PC-3 (cell line): ENCODE data around the gene SPINK7. TPM values are rescaled to one million over a fixed set of nuclear protein-coding genes. Genes with fewer than 3 reads are reported as not detected.
A peak's percentile ranks its signal among the peaks of the same experiment; 100 is the strongest.

ENCODE experiments used
- ATAC-seq: fragments of 200-7000 bp; cut with Tn5 transposase; 2 replicates; pipeline ENCODE4 v1.9.1; 2020; ENCODE audit warnings: mild to moderate bottlenecking, moderate library complexity
- BruUV-seq: library from RNA; stranded (reverse); fragments of 400-500 nt; replicated peaks from 2 replicates; lab custom pipeline; 2021; lab: Mats Ljungman, UMichigan
- CTCF ChIA-PET: fragments of 300-600 bp; sonication (Branson Sonifier 250); formaldehyde crosslinking; loops from one replicate; lab custom pipeline; 2022; ENCODE audit warnings: antibody characterized with exemption; lab: Charles Lee
- POLR2A ChIA-PET: fragments of 300-600 bp; sonication (Branson Sonifier 250); formaldehyde crosslinking; loops from one replicate; lab custom pipeline; 2022; ENCODE audit warnings: antibody characterized with exemption; ENCODE audit not compliant: unreplicated experiment; lab: Charles Lee
- DNase-seq: peaks from one replicate; pipeline ENCODE4 v3.0.0-alpha.2; 2015
- H2AFZ ChIP-seq: fragments of 300-600 bp; sonication (generic); 2 replicates; pipeline ENCODE4 v1.6.0; 2016; ENCODE audit warnings: antibody characterized with exemption, low read length
- H3F3A ChIP-seq: fragments of 300-600 bp; sonication (generic); one replicate; pipeline ENCODE4 v1.6.0; 2017; ENCODE audit warnings: antibody characterized with exemption, low read length, control low read depth, mild to moderate bottlenecking; ENCODE audit not compliant: unreplicated experiment
- H3K27ac ChIP-seq: fragments of 300-600 bp; sonication (generic); 2 replicates; pipeline ENCODE4 v1.5.1; 2016; ENCODE audit warnings: mild to moderate bottlenecking, low read length
- H3K27me3 ChIP-seq: fragments of 300-600 bp; sonication (generic); 2 replicates; pipeline ENCODE4 v1.6.1; 2016; ENCODE audit warnings: low read length, mixed read lengths
- H3K36me3 ChIP-seq: fragments of 300-600 bp; sonication (generic); 2 replicates; pipeline ENCODE4 v1.6.1; 2016; ENCODE audit warnings: low read depth, mixed run types, low read length, mixed read lengths
- H3K4me1 ChIP-seq: fragments of 300-600 bp; sonication (generic); 2 replicates; pipeline ENCODE4 v1.5.1; 2016; ENCODE audit warnings: low read length; ENCODE audit not compliant: insufficient read depth
- H3K4me2 ChIP-seq: fragments of 300-600 bp; sonication (generic); 2 replicates; pipeline ENCODE4 v1.6.0; 2016; ENCODE audit warnings: low read length
- H3K4me3 ChIP-seq: fragments of 300-600 bp; sonication (generic); 2 replicates; pipeline ENCODE4 v1.5.1; 2016; ENCODE audit warnings: mild to moderate bottlenecking, low read length, mixed read lengths
- H3K79me2 ChIP-seq: fragments of 300-600 bp; sonication (generic); 2 replicates; pipeline ENCODE4 v1.6.1; 2017; ENCODE audit warnings: low read length, mixed read lengths
- H3K9ac ChIP-seq: fragments of 300-600 bp; sonication (generic); 2 replicates; pipeline ENCODE4 v1.6.0; 2016; ENCODE audit warnings: mild to moderate bottlenecking, low read length
- H3K9me2 ChIP-seq: fragments of 300-600 bp; sonication (generic); replicated peaks from 2 replicates; pipeline ENCODE4 v1.6.1; 2016; ENCODE audit warnings: mixed run types, low read length, mixed read lengths
- H3K9me3 ChIP-seq: fragments of 300-600 bp; sonication (generic); 2 replicates; pipeline ENCODE4 v1.6.1; 2016; ENCODE audit warnings: low read length, mixed read lengths
- H4K20me1 ChIP-seq: fragments of 300-600 bp; sonication (generic); 2 replicates; pipeline ENCODE4 v1.6.1; 2016; ENCODE audit warnings: low read length, mixed read lengths
- EZH2 ChIP-seq: fragments of 300-600 bp; sonication (generic); IDR thresholded peaks from one replicate; pipeline ENCODE4 v1.6.1; 2017; ENCODE audit warnings: antibody characterized with exemption, mild to moderate bottlenecking, low read length; ENCODE audit not compliant: unreplicated experiment
- EZH2phosphoT487 ChIP-seq: fragments of 300-600 bp; sonication (generic); IDR thresholded peaks from 2 replicates; pipeline ENCODE4 v1.6.1; 2018; ENCODE audit warnings: mild to moderate bottlenecking, antibody characterized with exemption, low read length, borderline replicate concordance
- intact Hi-C: fragments of 100-400 bp; cut with micrococcal nuclease; formaldehyde crosslinking; loops from 2 replicates; pipeline ENCODE4 v1.9.0; 2023
- total RNA-seq: library from RNA; depleted of rRNA; stranded (reverse); fragments of >200 nt; gene quantifications from 2 replicates; pipeline ENCODE4 v1.2.3, GENCODE V29; 2014
- TF ChIP-seq, protein P1 (sequence below): fragments of 300-600 bp; sonication (generic); conservative IDR thresholded peaks from 2 replicates; pipeline ENCODE4 v1.5.1; 2017; ENCODE audit warnings: antibody characterized with exemption, low read depth, mild to moderate bottlenecking, low read length

The SPINK7 gene
- total RNA-seq, 1 experiment from 2014 or later: 0.15 TPM

DNA sequence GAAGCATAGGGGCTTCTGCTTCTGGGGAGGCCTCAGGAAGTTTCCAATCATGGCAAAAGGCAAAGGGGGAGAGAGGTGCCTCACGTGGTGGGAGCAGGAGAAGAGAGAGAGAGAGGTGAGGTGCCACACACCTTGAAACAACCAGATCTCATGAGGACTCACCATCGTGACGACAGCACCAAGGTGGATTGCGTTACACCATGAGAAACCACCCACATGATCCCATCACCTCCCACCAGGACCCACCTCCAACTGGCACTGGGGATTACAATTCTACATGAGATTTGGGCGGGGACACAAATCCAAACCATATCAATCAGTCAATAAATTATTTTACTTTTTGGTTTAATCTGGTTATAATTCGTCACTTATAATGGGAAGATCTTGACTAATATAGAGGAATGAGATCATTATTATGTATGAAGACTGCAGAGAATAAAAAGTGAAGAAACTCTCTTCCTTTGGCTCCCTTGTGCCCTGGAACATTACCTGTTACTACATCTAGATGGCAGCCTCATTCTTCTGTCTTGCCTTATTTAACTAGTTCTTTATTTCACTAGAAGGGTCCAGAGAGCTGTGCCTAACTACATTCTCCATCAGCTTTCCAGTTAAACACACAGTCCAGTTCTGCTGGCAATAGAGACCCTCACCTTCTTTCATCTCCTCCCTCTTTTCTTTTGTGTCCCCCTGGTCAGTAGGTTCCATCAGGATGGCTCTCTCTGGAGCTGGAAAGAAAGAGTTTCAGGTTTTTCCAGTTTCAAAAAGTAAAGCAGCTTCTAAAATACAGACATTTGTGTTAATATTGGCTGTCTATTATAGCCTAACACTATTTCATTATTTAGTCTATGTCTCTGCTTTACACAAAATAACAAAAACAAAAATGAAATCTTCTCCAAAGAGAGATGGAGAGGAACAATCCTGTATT, 21.7 kb upstream of the SPINK7 start:
- H3K36me3 ChIP-seq: no peaks in the 10 kb centered on the region
- POLR2A ChIA-PET: interaction anchor here (0.5 to 0.7 kb wide), 3 partner anchors 41 to 149 kb away, joined by 4 to 6 read pairs (median 4); no protein-coding TSS in a partner anchor

DNA sequence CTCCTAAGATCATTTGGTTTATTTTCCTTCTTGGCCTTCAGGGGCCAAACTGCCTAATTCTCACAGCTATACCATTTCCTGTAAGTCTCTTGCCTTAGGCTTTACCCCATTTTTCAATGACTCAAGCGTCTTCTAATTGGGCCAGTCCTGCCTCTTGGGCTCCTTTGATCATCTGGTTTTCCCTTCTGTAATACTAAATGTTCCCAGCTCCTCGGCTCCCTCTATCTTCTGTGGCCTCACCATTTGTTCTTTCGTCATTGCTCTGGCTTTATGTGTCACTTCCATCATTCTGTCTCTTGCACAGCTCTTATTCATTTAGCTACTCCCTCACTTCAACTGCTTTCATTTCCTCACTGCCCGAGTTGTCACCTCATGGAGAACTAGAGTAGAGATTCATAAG, 14.5 kb upstream of the SPINK7 start:
- BruUV-seq: no TSS peak
- Histone ChIP-seq H3K27ac (no peak overlapping the region), H3K79me2 (no peaks in the 10 kb centered on the region), H3K9me3 (no peaks in the 10 kb centered on the region), H3F3A (no peaks in the 10 kb centered on the region), H4K20me1 (no peaks in the 10 kb centered on the region), H3K9me2 (no peaks in the 10 kb centered on the region), H3K4me3 (no peak overlapping the region), H3K27me3 (no peaks in the 10 kb centered on the region), H3K9ac (no peak overlapping the region), H2AFZ (no peak overlapping the region), H3K4me2 (no peak overlapping the region), H3K36me3 (no peaks in the 10 kb centered on the region), H3K4me1 (no peaks in the 10 kb centered on the region)
- DNase-seq: peak; percentile 22
- no peak for TF ChIP-seq EZH2phosphoT487
- no peak for TF ChIP-seq EZH2
- TF ChIP-seq, protein P1, sequence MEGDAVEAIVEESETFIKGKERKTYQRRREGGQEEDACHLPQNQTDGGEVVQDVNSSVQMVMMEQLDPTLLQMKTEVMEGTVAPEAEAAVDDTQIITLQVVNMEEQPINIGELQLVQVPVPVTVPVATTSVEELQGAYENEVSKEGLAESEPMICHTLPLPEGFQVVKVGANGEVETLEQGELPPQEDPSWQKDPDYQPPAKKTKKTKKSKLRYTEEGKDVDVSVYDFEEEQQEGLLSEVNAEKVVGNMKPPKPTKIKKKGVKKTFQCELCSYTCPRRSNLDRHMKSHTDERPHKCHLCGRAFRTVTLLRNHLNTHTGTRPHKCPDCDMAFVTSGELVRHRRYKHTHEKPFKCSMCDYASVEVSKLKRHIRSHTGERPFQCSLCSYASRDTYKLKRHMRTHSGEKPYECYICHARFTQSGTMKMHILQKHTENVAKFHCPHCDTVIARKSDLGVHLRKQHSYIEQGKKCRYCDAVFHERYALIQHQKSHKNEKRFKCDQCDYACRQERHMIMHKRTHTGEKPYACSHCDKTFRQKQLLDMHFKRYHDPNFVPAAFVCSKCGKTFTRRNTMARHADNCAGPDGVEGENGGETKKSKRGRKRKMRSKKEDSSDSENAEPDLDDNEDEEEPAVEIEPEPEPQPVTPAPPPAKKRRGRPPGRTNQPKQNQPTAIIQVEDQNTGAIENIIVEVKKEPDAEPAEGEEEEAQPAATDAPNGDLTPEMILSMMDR: 0 out of 2 replicates have a peak, but pooled peaks have one; percentile 26
- intact Hi-C loops: no loop called here
- POLR2A ChIA-PET: no interaction called here
- CTCF ChIA-PET: interaction anchor here (0.5 kb wide), 1 partner anchor 78 kb away, joined by 3 read pairs; no protein-coding TSS in a partner anchor
- no peak for ATAC-seq

More for the DNA sequence above, 21.7 kb upstream of the SPINK7 start:
- Histone ChIP-seq H3K27me3 (no peaks in the 10 kb centered on the region), H3K79me2 (no peaks in the 10 kb centered on the region), H3K9ac (no peak overlapping the region), H3K4me1 (no peaks in the 10 kb centered on the region), H2AFZ (no peak overlapping the region), H3K9me3 (no peaks in the 10 kb centered on the region), H3K27ac (no peak overlapping the region), H3K4me2 (no peak overlapping the region), H3K4me3 (no peak overlapping the region), H3F3A (no peaks in the 10 kb centered on the region), H3K9me2 (no peaks in the 10 kb centered on the region), H4K20me1 (no peaks in the 10 kb centered on the region)
- DNase-seq (peak; percentile 66), ATAC-seq (peak; percentile 90)
- CTCF ChIA-PET: interaction anchor here (0.7 to 1.4 kb wide), 6 partner anchors 15 to 145 kb away, joined by 3 to 9 read pairs (median 4); no protein-coding TSS in a partner anchor
- TF ChIP-seq, protein P1: peak; percentile 92
- TF ChIP-seq EZH2: no peak
- intact Hi-C loops: loop anchor here (1.0 to 5.0 kb wide), 5 partner anchors 16 to 111 kb away; no protein-coding TSS in a partner anchor
- BruUV-seq: no TSS peak
